NCI-H345 treated with DMSO at 0.1 percent for 48 hours (cell line): ENCODE measurements around the gene ITGB5.
"Not testable (repeated sequence)": the region's sequence is repeated elsewhere in the genome, so short reads cannot be mapped to it uniquely, and the experiment has no call there.

Experiments used
- DNase-seq: peaks from one replicate; lab custom pipeline; 2025; ENCODE audit not compliant: unreplicated experiment; lab: John Stamatoyannopoulos, UW

Gene ITGB5

DNA sequence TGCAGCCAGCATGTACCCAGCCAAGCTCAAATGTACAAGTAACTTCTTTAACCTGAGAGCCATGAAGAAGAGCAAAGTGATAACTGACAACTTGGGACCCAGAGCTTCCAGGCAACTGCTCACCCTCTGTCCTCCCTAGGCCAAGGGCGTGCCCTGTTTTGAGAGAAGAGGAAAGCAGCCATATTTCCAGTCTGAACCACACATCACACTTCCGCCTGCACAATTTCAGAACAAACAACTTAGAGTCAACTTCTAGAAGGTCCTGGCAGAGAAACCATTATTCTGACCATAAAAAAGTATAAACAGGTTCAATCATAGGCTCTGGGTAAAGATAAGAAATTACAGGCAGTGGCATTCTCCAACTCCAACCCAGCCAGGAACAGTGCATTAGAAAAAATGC, 50.1 kb downstream of the ITGB5 start:
- DNase-seq, result no peak

DNA sequence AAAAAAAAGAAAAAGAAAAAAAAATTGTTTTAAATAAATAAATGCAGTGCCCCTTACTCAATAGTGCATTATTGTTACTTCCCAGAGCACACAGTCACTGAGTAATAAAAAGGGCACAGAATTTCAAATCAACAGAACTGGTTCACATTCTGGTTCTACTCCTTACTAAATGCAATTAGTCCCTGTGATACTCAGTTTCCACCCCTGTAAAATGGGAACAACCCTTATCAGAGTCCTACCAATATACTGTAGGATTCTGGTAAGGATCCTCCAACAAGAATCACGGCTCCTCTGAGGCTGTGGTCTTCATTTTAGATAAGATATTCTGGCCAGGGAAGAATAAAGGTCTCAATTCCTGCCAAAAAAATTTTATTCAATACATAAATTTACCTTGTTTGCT, 50.7 kb downstream of the ITGB5 start:
- no peak for DNase-seq

DNA sequence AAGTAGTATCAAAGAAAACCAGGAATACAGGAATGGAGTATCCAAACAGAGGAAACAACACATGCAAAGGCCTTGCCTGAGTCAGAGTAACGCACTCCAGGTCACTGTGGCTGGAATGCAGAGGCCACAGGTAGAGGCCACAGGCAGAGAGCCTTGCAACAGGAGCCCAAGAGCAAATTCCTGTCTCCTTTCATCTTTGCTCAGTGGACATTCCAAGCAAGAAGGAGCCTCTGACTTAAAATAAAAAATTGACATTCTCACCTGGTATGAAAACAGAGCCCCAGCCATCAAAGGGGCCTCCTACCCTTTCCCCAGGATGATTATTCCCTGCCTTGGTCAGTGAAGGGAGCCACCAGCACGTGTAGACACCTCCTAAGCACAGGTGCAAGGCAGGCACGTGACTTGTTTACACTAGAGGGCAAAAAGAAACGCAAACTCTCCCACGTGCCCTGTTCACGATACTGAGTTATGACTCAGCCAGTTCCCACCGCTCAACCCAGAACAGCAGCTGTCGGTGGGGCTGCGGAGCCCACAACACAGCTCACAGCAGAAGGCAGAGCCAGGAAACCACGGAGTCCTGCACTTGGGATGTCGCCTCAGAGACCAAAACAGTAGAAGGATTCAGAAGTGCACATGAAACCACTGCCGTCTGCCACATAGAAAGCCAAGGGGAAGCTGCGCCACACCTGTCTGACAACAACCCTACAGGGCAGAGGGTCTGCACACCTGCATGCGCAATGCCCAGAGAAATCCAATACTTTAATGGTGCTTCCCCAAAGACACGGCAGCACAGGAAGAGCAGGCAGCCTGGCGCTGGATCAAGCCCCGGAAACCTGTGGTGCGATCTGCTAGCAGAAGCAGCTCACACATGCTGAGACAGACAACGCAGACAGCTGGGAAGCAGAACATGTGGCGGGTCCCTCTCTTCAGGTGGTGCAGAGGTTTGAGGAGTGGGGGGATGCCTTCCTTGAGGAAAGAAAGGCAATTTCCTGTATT, 52.1 kb downstream of the ITGB5 start:
- peak; percentile 85 for DNase-seq

DNA sequence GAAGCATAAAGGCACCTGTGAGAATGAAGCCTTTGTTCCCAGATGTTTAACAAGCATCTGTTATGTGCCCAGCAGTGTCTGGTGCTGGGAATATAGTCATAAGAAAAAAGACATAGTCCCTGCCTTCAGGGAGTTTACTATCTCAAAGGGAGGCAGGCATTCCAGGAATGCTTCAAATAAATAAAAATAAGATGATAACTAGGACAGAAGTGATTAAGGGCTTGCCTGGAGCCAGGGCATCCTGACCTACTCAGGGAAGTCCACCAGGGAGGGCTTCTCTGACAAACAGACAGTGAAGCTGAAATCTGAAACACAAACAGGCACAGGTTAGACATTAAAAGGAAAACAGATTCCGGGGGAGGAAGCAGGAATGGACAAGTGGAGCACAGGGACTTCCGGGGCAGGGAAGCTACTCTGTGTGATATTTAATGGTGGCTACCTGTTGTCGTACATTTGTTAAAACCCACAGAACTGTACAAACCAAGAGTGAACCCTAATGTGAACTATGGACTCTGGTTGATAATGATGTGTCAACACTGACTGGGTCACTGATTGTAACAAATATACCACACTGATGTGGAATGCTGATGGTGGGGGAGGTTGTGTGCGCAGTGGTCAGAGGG, 53.3 kb downstream of the ITGB5 start:
- DNase-seq, result no peak

DNA sequence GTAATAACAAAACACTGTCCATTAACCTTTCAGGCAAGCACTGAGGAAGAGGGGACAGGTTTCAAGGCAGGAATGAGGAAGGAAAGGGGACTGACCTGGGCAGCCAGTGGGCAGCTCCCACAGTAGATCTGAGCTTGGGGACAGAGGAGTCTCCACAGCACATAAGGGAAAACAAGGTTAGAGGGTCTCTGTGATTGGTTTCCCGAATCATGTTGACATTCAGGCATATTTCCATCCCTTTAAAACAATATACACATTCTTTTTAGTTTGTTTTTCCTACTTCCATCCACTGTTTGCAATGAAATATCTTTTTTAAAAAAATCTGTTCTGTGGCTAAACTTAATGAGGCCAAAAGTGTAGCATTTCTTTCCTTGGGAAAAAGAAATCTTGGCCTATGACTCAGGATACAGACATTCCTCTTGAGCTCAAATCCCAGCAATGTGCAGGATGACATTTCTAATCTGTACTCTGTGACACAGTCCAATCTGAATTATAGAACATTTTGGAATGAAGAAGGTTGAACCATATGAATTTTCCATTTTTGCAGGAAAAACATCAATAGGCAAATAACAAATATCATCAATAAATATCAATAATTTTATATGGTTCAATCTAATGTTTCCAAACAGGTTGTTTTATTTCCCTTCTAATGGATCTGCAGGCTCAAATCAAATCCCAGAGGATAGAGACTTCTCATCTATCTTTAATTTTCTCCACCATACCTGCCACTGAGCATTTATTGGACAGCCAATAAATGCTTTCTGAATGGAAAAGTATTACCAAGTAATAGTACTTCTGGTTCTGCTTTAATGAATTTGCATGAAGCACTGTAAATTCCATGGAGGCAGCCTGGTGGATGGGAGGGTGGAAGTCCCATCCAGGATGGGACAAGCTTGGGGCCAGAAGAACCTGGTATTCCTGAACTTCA, 54.1 kb downstream of the ITGB5 start:
- no peak for DNase-seq

DNA sequence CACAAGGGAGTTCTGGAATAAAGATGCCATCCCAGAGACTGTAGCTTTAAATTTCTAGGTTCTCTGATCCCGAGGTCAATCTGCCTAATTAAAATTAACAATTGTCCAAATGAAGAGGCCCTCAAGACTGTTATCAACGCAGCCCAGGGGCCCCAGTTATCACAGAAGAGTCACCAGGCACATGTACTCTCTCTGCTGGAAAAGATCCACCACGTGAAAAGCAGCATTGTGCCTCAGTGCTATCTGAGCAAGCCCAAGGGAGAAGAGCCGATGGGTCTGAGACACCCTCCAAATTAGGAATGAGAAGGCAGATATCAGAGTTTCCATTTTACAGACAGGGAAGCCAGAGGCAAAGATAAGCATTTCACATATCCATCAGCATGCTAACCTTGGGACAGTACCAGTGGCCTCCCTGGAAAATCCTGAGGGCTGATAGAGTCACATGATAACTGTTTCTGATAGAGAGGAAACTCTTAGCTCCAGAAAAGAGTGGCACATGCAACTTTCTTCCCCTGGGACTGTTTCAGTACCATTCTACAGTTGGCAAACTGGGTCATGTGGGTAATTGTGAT, 55.5 kb downstream of the ITGB5 start:
- no peak for DNase-seq

DNA sequence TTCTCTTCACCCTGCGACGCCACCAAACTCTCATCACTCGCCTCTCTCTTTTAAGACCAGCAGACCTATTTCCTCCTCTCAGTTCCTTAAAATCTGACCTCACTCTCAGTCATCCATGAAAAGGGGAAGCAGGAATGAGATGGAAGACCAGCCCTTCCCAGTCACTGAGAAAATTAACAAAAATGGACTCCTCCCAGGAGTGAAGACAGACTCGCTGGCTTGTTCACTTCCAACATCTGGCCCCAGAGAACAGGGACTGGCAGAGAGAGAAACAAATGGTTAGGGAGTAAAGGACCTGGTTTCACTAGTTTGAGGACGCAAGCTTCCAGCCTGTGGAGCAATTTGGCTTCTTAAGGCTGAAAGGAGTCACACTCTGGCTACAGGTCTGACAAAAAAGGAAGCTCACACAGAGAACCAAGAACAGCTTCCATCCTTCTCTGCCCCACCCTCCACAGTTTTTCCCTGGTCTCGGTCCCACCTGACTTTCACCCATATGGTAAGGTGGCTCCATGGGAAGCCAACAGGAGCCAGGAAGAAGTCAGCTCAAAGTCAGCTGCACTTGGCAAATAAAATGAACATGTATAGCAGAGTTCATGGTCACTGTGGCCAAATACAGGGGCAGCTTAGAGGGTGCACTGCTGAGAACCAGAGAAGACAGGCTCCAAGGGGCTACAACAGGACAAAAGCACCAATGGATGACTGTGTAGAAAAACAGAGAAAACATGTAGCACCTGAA, 57.2 kb downstream of the ITGB5 start:
- DNase-seq, result no peak

DNA sequence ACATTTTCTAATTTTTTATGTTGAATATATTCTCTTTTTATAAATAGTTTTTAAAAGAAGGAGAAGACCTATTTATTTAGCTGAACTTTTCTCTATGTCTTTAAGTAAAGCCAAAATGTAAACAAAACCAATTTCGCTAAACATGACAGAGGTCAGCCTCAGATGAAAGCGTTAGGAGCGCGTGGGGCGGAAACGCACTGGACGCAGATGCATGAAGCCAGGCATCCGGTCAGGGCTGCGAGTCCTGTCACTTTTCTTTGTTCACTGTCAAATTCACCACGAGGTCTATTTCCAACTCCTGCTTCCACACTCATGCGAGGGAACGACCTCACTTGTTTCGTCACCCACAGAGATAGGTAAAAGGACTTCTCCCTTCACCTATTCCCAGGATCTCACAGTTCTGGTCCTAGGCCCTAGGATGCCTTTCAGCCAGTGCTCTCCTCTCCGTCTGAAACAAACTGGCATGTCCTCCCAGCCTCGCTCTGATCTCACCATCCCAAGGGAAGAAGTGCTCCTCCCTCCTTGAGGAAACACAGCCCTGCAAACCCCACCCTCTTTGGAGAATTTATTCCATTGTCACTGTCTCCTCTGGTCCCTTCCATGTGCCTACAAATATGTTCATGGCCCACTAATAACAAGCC, 57.9 kb downstream of the ITGB5 start:
- DNase-seq, result no peak

DNA sequence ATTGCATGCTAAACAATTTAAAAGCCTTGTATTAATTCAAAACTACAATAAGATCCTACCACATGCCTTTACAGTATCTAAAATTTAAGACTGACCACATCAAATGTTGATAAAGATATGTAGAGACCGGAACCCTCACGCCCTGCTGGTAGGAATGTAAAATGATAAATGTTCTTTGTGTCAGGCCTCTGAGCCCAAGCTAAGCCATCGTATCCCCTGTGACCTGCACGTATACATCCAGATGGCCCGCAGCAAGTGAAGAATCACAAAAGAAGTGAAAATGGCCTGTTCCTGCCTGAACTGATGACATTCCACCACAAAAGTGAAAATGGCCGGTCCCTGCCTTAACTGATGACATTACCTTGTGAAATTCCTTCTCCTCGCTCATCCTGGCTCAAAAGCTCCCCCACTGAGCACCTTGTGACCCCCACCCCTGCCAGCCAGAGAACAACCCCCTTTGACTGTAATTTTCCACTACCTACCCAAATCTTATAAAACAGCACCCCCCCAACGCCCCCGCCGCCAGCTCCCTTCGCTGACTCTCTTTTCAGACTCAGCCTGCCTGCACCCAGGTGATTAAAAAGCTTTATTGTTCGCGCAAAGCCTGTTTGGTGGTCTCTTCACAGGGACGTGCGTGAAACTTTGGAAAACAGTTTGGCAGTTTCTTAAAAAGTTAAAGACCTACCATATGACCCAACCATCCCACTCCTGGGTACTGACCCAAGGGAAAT, 59.5 kb downstream of the ITGB5 start:
- DNase-seq, result not testable (repeated sequence)

DNA sequence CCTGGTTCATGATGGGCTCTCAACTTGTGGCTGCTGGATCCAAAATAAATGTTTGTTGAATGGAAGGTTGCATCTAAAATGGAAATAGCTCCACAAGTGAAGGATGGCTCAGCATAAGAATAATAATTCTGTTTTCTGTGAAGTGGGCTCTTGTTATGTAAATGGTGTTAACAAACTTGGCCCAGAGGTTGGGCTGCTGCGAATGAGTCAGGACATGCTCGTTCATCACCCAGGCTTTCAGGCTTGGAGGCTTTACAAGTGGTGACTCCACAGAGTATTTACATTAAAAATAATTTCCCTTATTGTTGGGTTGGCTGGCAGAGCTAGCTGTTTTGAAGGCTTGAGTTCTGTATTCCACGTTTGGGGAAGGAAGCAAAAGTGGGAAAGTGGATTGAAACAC, 60.5 kb downstream of the ITGB5 start:
- no peak for DNase-seq

DNA sequence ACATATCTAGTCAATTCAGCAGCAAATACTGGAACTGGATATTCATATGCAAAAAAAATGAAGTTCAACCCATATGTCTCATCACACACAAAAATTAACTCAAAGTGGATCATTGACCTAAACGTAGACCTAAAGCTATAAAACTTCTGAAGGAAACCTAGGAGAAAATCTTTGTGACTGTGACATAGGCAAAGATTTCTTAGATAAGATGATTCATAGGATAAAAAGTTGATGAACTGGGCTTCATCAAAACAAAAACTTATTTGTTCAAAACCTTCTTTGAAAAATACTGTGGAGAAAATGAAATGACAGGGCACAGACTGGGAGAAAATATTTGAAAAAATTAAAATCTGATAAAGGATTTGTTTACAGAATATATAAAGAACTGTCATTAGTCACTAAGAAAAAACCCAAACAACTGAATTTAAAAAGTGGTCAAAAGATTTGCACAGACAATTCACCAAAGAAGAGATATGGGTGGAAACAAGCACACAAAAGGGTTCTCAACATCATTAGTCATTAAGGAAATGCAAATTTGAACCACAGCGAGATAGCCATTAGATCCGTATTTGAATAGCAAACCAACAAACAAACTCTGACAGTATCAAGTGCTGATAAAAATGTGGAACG, 62.8 kb downstream of the ITGB5 start:
- DNase-seq, result no peak

DNA sequence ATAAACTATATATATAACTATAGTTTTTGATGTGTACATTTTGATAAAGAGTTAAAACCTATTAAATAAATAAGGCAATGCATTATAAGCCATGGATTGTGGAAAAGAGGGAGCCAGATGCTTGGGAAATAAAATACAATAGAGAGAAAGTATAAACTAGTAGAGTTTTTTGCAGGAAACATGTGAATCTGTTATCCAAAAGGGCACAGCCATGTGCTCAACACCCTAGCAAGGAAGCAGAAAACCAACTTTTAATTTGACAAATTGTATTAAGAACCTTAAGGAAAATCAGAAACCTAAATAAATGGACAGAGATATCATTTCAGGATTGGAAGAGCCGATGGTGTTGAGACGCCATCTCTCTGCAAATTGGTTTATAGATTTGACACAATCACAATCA, 63.5 kb downstream of the ITGB5 start:
- no peak for DNase-seq

DNA sequence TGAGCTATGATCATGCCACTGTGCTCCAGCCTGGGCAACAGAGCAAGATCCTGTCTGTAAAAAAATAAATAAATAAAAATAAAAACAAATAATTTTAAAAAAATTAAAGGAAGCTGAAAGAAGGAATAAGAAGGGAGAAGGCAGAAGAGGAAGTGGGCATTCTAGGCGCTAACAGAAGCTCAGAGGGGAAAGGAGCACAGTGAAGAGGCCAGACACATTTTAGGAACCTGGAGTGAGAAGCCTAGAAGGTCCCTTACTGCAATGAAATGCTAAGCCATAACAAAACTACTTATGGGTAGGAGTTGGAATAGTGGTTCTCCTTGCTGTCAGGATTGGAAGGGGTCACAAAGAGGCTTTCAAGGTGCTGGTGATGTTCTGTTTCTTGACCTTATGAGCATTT, 64.0 kb downstream of the ITGB5 start:
- no peak for DNase-seq

DNA sequence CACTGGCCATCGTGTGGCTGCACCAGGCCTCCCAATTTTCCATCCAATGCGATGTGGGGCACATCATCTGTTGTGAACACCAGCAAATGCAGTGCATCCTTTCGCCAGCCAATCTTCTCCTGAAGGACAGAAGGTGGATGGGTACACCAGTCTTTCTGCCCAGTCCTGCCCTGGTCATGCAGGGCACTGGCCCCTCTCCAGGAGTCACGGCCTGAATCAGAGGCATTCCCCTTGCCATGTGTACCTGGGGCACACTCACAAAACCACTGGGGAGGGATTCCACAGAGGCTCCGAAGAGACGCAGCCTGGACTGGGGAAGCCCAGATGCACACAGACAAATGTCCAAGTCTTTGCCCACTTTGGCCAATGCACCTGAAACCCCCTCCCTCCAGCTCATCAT, 65.8 kb downstream of the ITGB5 start:
- DNase-seq, result no peak

DNA sequence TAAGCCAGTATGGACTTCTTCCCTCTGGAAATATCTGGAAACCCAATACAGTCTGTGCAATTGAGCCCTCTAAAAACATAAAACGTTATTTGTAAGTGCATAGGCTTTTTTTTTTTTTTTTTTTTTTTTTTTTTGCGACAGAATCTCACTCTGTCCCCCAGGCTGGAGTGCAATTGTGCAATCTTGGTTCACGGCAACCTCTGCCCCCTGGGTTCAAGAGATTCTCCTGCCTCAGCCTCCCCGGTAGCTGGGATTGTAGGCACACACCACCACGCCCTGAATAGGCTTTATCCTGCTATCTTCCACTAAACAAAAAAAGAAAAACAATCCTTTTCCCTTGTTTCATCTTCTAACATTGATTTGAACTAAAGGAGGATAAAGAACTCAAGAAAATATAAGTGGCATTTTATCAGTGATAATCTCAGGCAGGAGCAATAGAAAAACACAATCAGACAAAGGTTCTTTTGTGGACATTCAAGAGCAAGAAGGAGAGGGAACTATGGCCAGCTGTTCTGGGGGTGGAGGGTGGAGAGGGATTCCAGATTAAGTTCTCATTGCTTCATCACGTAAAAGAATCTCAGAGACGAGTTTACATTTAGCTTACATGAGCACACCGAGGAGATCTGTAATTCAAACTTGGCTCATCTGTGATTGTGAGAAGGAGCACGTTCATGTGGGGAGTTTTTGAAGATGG, 68.6 kb downstream of the ITGB5 start:
- no peak for DNase-seq

DNA sequence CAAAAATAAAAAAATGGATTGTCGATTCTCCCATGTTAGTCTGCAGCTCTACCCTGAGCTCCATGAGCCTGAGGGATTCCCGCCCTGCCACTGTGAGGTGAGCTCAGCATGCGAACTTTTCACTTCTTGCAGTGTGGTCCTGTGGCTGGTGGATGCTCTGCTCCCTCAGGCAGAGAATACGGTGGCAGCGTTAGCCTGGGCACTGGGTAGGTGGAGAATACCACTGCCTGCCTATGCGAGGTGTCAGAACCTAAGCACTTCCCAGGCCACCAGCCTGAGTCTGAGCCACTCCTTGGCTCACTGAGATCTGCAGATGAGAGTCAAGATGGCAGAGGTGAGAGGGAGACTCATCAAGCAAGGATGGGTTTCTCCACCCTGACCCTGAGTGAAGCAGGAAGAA, 70.1 kb downstream of the ITGB5 start:
- no peak for DNase-seq

DNA sequence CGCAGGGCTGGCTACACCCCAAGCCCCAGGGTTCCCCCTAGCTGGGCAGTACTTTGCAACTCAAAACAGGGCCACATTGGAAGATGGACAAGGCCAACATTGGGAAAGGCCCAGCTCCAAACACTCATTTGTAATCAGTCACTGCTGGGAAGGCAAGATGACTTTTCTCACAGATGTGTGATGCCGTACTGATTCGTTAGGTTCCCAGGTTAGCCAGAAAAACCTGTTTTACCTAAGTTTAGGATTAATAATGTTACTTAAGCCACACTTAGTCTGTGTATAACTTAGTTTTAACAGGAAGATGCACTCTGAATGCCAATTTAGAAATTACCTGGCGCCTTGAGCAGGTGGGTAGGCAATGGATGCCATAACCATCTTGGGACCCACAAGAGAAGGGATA, 71.0 kb downstream of the ITGB5 start:
- no peak for DNase-seq

DNA sequence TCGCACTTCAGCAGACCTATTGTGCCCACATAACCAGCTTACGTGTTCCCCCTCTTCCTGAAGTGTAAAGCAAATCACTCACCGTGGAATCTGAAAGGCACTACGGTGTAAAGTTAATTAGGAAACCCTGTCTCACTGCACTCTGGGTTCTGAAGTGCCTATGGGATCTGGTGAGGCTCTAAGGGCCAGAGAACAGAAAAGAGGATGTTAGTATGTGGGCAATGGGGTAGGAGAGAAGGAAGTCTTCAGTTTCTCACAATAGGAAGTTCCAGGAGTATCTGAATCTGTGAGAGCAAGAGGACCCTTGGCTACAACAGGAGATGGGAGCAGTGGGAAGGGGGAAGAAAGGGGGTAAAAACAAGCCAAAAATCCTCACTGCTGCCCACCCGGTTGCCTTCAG, 71.4 kb downstream of the ITGB5 start:
- no peak for DNase-seq
